Stomach smooth muscle (tissue), 2 donors: Measurements from ENCODE around the gene B3GALT2.
"Not testable (repeated sequence)": the region's sequence is repeated elsewhere in the genome, so short reads cannot be mapped to it uniquely, and the experiment has no call there.

Source experiments
- H3K27ac ChIP-seq: one replicate; pipeline ENCODE4 v1.7.0; 2013; ENCODE audit warnings: mild to moderate bottlenecking, low read length, inconsistent platforms
- H3K27me3 ChIP-seq, 2 donors: one replicate each; pipeline ENCODE4 v1.7.0; 2013; ENCODE audit warnings: low read length in 2 of 2; ENCODE audit not compliant: insufficient read depth in 2 of 2, control insufficient read depth in 1 of 2
- H3K36me3 ChIP-seq, 2 donors: one replicate each; pipeline ENCODE4 v1.7.0; 2013; ENCODE audit warnings: low read length in 2 of 2; ENCODE audit not compliant: control insufficient read depth in 2 of 2, insufficient read depth in 2 of 2
- H3K4me1 ChIP-seq: one replicate; pipeline ENCODE4 v1.7.0; 2013; ENCODE audit warnings: low read length; ENCODE audit not compliant: control insufficient read depth, insufficient read depth
- H3K4me3 ChIP-seq, 2 donors: one replicate each; pipeline ENCODE4 v1.7.0; 2013; ENCODE audit warnings: low read length in 2 of 2
- H3K9ac ChIP-seq, 2 donors: one replicate each; pipeline ENCODE4 v1.7.0; 2013; ENCODE audit warnings: low read length in 2 of 2, mild to moderate bottlenecking in 1 of 2
- H3K9me3 ChIP-seq, 2 donors: one replicate each; pipeline ENCODE4 v1.7.0; 2013; ENCODE audit warnings: low read length in 2 of 2; ENCODE audit not compliant: control insufficient read depth in 2 of 2
- donor health status: healthy.
- donor health status: Pancreatic carcinoma.

B3GALT2 gene

GRCh38 chr1:193210996-193211395 lies 24.6 kb upstream of the B3GALT2 start:
- Histone ChIP-seq H3K27ac (no peak overlapping the region), H3K27me3 (no peaks in the 10 kb centered on the region), H3K4me1 (no peaks in the 10 kb centered on the region), H3K9me3 (no peaks in the 10 kb centered on the region), H3K9ac (no peak overlapping the region), H3K4me3 (no peak overlapping the region), H3K36me3 (peaks cover 0 to 12% of the 10 kb centered on the region in 2 donors)

- no peaks in the 10 kb centered on the region for H3K36me3 ChIP-seq
- H3K4me3 ChIP-seq, result no peak overlapping the region
- no peaks in the 10 kb centered on the region for H3K27me3 ChIP-seq
- H3K4me1 ChIP-seq, result no peaks in the 10 kb centered on the region
- H3K9ac ChIP-seq, result no peak overlapping the region
- no peak overlapping the region for H3K27ac ChIP-seq
- no peaks in the 10 kb centered on the region for H3K9me3 ChIP-seq
These were observed 14.6 kb upstream of the B3GALT2 start for GRCh38 chr1:193201021-193201420.

GRCh38 chr1:193199940-193200339 lies 13.5 kb upstream of the B3GALT2 start:
- no peaks in the 10 kb centered on the region for H3K9me3 ChIP-seq
- H3K4me1 ChIP-seq, result no peaks in the 10 kb centered on the region
- H3K27me3 ChIP-seq, result no peaks in the 10 kb centered on the region
- no peak overlapping the region for H3K4me3 ChIP-seq
- H3K9ac ChIP-seq, result no peak overlapping the region
- no peaks in the 10 kb centered on the region for H3K36me3 ChIP-seq
- no peak overlapping the region for H3K27ac ChIP-seq

GRCh38 chr1:193192586-193192985 lies 6.2 kb upstream of the B3GALT2 start:
- Histone ChIP-seq H3K27ac (no peak overlapping the region), H3K4me3 (no peak overlapping the region), H3K4me1 (no peaks in the 10 kb centered on the region), H3K9ac (no peak overlapping the region), H3K27me3 (no peaks in the 10 kb centered on the region), H3K36me3 (peaks cover 0 to 5% of the 10 kb centered on the region in 2 donors), H3K9me3 (no peaks in the 10 kb centered on the region)

GRCh38 chr1:193190096-193190744 lies 3.8 kb upstream of the B3GALT2 start:
- Histone ChIP-seq H3K4me1 (peaks cover 3% of the 10 kb centered on the region), H3K9ac (no peak overlapping the region), H3K36me3 (peaks cover 0 to 5% of the 10 kb centered on the region in 2 donors), H3K27me3 (no peaks in the 10 kb centered on the region), H3K9me3 (no peaks in the 10 kb centered on the region), H3K4me3 (no peak overlapping the region), H3K27ac (no peak overlapping the region)

- peaks cover 6% of the 10 kb centered on the region for H3K4me1 ChIP-seq
- no peaks in the 10 kb centered on the region for H3K9me3 ChIP-seq
- no peak overlapping the region for H3K4me3 ChIP-seq
- peaks cover 0 to 5% of the 10 kb centered on the region in 2 donors for H3K36me3 ChIP-seq
- no peaks in the 10 kb centered on the region for H3K27me3 ChIP-seq
- no peak overlapping the region for H3K9ac ChIP-seq
- no peak overlapping the region for H3K27ac ChIP-seq
These were observed 3.2 kb upstream of the B3GALT2 start for GRCh38 chr1:193189442-193190095.

- not testable (repeated sequence) for H3K36me3 ChIP-seq, H3K27me3 ChIP-seq, H3K9ac ChIP-seq, H3K4me1 ChIP-seq, H3K27ac ChIP-seq, H3K9me3 ChIP-seq, H3K4me3 ChIP-seq
These were observed 2.5 kb upstream of the B3GALT2 start for GRCh38 chr1:193188915-193189314.

GRCh38 chr1:193187114-193187513 lies 701 bp upstream of the B3GALT2 start:
- Histone ChIP-seq H3K4me1 (peaks cover 6% of the 10 kb centered on the region), H3K27ac (no peak overlapping the region), H3K9ac (no peak overlapping the region), H3K9me3 (no peaks in the 10 kb centered on the region), H3K36me3 (no peaks in the 10 kb centered on the region), H3K27me3 (no peaks in the 10 kb centered on the region), H3K4me3 (no peak overlapping the region)

GRCh38 chr1:193185211-193185610 lies 1.2 kb downstream of the B3GALT2 start:
- Histone ChIP-seq H3K4me1 (peaks cover 8% of the 10 kb centered on the region), H3K9ac (no peak overlapping the region), H3K4me3 (peak overlapping the region in 1 of 2 donors; percentile 61), H3K27me3 (no peaks in the 10 kb centered on the region), H3K36me3 (no peaks in the 10 kb centered on the region), H3K9me3 (no peaks in the 10 kb centered on the region), H3K27ac (no peak overlapping the region)

GRCh38 chr1:193184776-193185175 lies 1.6 kb downstream of the B3GALT2 start:
- Histone ChIP-seq H3K4me3 (no peak overlapping the region), H3K27ac (no peak overlapping the region), H3K36me3 (no peaks in the 10 kb centered on the region), H3K27me3 (no peaks in the 10 kb centered on the region), H3K9me3 (no peaks in the 10 kb centered on the region), H3K9ac (no peak overlapping the region), H3K4me1 (peaks cover 8% of the 10 kb centered on the region)

GRCh38 chr1:193183019-193183627 lies 3.3 kb downstream of the B3GALT2 start:
- Histone ChIP-seq H3K36me3 (no peaks in the 10 kb centered on the region), H3K9ac (no peak overlapping the region), H3K4me1 (peaks cover 8% of the 10 kb centered on the region), H3K9me3 (no peaks in the 10 kb centered on the region), H3K27ac (no peak overlapping the region), H3K4me3 (no peak overlapping the region), H3K27me3 (no peaks in the 10 kb centered on the region)
